WTC11 (cell line): ENCODE measurements around the gene PPP1CA. TPM values are rescaled to one million over a fixed set of nuclear protein-coding genes. Genes with fewer than 3 reads are reported as not detected.

Experiments used
- ATAC-seq: fragments of 200-7000 bp; cut with Tn5 transposase; 2 replicates; pipeline ENCODE4 v1.10.0; 2021; ENCODE audit warnings: mild to moderate bottlenecking, moderate library complexity
- CTCF ChIA-PET: fragments of 300-600 bp; sonication (Branson Sonifier 250); formaldehyde crosslinking; loops from one replicate; lab custom pipeline; 2021; ENCODE audit warnings: antibody characterized with exemption; lab: Charles Lee
- POLR2A ChIA-PET: fragments of 350-600 bp; sonication (Branson Sonifier 250); formaldehyde crosslinking; loops from one replicate; lab custom pipeline; 2021; ENCODE audit warnings: antibody characterized with exemption; lab: Charles Lee
- DNase-seq: peaks from one replicate; pipeline ENCODE4 v3.0.0; 2021; ENCODE audit warnings: low spot score
- H3K27ac Mint-ChIP-seq: 2 replicates; pipeline ENCODE4 v1.8.0; 2021; ENCODE audit warnings: mixed read lengths
- H3K27me3 Mint-ChIP-seq: 2 replicates; pipeline ENCODE4 v1.8.0; 2021; ENCODE audit warnings: low read depth, mild to moderate bottlenecking, moderate library complexity, mixed read lengths
- H3K36me3 Mint-ChIP-seq: 2 replicates; pipeline ENCODE4 v1.8.0; 2021; ENCODE audit warnings: mixed read lengths
- H3K4me1 Mint-ChIP-seq: 2 replicates; pipeline ENCODE4 v1.8.0; 2022; ENCODE audit warnings: mixed read lengths
- H3K4me3 Mint-ChIP-seq: 2 replicates; pipeline ENCODE4 v1.8.0; 2021; ENCODE audit warnings: mild to moderate bottlenecking, moderate library complexity, mixed read lengths
- H3K9me3 Mint-ChIP-seq: 2 replicates; pipeline ENCODE4 v1.8.0; 2021; ENCODE audit warnings: mixed read lengths
- AR ChIP-seq: fragments of 250-450 bp; sonication (Bioruptor Pico); IDR thresholded peaks from 2 replicates; pipeline ENCODE4 v1.9.0; 2021; ENCODE audit warnings: mild to moderate bottlenecking
- FOXP1 ChIP-seq: sonication (generic); formaldehyde crosslinking; IDR thresholded peaks from 2 replicates; pipeline ENCODE4 v1.8.0; 2022; ENCODE audit warnings: missing genetic modification reagents, mild to moderate bottlenecking, moderate library complexity, borderline replicate concordance
- GABPB1 ChIP-seq: sonication (generic); formaldehyde crosslinking; IDR thresholded peaks from 2 replicates; pipeline ENCODE4 v1.8.1; 2023; ENCODE audit warnings: mild to moderate bottlenecking, missing genetic modification reagents
- GTF2I ChIP-seq: fragments of 250-450 bp; sonication (Bioruptor Pico); conservative IDR thresholded peaks from 2 replicates; pipeline ENCODE4 v1.4.0; 2021; ENCODE audit warnings: mild to moderate bottlenecking
- JUN ChIP-seq: sonication (generic); formaldehyde crosslinking; IDR thresholded peaks from 2 replicates; pipeline ENCODE4 v1.8.0; 2023; ENCODE audit warnings: mild to moderate bottlenecking, missing genetic modification reagents
- NR1H2 ChIP-seq: sonication (generic); formaldehyde crosslinking; IDR thresholded peaks from 2 replicates; pipeline ENCODE4 v1.9.0; 2021; ENCODE audit warnings: mild to moderate bottlenecking, moderate library complexity, missing genetic modification reagents
- PRDM15 ChIP-seq: sonication (generic); formaldehyde crosslinking; IDR thresholded peaks from 2 replicates; pipeline ENCODE4 v1.8.0; 2022; ENCODE audit warnings: missing genetic modification reagents
- SMAD3 ChIP-seq: sonication (generic); formaldehyde crosslinking; IDR thresholded peaks from 2 replicates; pipeline ENCODE4 v1.8.0; 2022; ENCODE audit warnings: missing genetic modification reagents, mild to moderate bottlenecking, borderline replicate concordance
- SP1 ChIP-seq: sonication (generic); formaldehyde crosslinking; conservative IDR thresholded peaks from 2 replicates; pipeline ENCODE4 v1.8.1; 2022; ENCODE audit warnings: missing genetic modification reagents
- ZNF416 ChIP-seq: fragments of 250-450 bp; sonication (Bioruptor Pico); IDR thresholded peaks from 2 replicates; pipeline ENCODE4 v1.9.0; 2021; ENCODE audit warnings: mild to moderate bottlenecking, inconsistent platforms
- ZNF532 ChIP-seq: fragments of 250-450 bp; sonication (Bioruptor Pico); IDR thresholded peaks from 2 replicates; pipeline ENCODE4 v1.9.0; 2021; ENCODE audit warnings: mild to moderate bottlenecking, borderline replicate concordance
- ZNF671 ChIP-seq: fragments of 250-450 bp; sonication (Bioruptor Pico); IDR thresholded peaks from 2 replicates; pipeline ENCODE4 v1.8.0; 2021; ENCODE audit warnings: mild to moderate bottlenecking
- total RNA-seq: library from RNA; stranded (reverse); gene quantifications from 3 replicates; pipeline ENCODE4 v1.2.3, GENCODE V29; 2021
- TF ChIP-seq, protein P1 (sequence below): fragments of 200-600 bp; IDR thresholded peaks from 2 replicates; pipeline ENCODE4 v1.8.0; 2022; ENCODE audit warnings: antibody characterized with exemption
- TF ChIP-seq, protein P2 (sequence below): sonication (generic); formaldehyde crosslinking; IDR thresholded peaks from 2 replicates; pipeline ENCODE4 v1.8.0; 2022; ENCODE audit warnings: mild to moderate bottlenecking, missing genetic modification reagents

The PPP1CA gene
- total RNA-seq, 1 experiment from 2014 or later = 220 TPM

DNA sequence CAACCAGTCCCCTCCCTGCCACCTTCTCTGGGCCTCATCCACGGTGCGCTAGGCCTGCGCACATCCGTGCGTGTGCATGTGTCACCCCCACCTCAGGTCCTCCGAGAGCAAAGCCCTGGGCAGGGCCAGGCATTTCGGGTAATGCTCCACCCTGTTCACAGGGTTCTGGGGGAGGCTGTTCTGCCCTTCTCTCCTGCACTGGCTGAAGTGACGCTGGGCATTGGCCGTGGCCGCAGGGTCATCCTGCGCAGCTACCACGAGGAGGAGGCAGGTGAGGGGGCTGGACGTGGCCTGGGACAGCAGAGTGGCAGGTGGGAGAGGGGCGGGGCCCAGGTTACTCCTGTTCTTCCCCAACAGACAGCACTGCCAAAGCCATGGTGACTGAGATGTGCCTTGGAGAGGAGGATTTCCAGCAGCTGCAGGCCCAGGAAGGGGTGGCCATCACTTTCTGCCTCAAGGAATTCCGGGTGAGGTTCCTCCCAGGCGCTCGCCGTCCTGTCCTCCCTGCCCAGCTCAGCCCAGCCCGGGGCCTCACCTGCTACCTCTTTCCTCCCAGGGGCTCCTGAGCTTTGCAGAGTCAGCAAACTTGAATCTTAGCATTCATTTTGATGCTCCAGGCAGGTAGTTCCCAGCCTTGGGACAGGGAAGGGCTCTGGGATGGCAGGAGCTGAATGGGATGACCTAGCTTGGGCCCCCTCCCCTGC is 6.0 kb downstream of the PPP1CA start:
- DNase-seq (no peak), ATAC-seq (no peak)
- ChIA-PET CTCF (interaction anchor here (0.7 to 2.0 kb wide), 11 partner anchors 14 to 134 kb away, joined by 3 to 15 read pairs (median 5); partner anchors contain the start of genes POLD4 and TMEM134), POLR2A (interaction anchor here (0.5 to 1.9 kb wide), 7 partner anchors 9 to 41 kb away, joined by 3 to 7 read pairs (median 4); partner anchors contain the start of genes PTPRCAP and RPS6KB2)
- H3K4me3 Mint-ChIP-seq = no peak overlapping the region
- H3K27ac Mint-ChIP-seq = peak overlapping the region; percentile 86
- peaks cover 45% of the 10 kb centered on the region for H3K4me1 Mint-ChIP-seq
- no peaks in the 10 kb centered on the region for H3K27me3 Mint-ChIP-seq
- no peaks in the 10 kb centered on the region for H3K9me3 Mint-ChIP-seq
- H3K36me3 Mint-ChIP-seq = peaks cover 24% of the 10 kb centered on the region
- TF ChIP-seq GTF2I (CRISPR knock-in tag) (no peak), GABPB1 (CRISPR knock-in tag) (no peak), AR (CRISPR knock-in tag) (no peak), SMAD3 (no peak), ZNF416 (CRISPR knock-in tag) (no peak), JUN (CRISPR knock-in tag) (no peak), ZNF671 (CRISPR knock-in tag) (no peak)
- TF ChIP-seq, protein P1, sequence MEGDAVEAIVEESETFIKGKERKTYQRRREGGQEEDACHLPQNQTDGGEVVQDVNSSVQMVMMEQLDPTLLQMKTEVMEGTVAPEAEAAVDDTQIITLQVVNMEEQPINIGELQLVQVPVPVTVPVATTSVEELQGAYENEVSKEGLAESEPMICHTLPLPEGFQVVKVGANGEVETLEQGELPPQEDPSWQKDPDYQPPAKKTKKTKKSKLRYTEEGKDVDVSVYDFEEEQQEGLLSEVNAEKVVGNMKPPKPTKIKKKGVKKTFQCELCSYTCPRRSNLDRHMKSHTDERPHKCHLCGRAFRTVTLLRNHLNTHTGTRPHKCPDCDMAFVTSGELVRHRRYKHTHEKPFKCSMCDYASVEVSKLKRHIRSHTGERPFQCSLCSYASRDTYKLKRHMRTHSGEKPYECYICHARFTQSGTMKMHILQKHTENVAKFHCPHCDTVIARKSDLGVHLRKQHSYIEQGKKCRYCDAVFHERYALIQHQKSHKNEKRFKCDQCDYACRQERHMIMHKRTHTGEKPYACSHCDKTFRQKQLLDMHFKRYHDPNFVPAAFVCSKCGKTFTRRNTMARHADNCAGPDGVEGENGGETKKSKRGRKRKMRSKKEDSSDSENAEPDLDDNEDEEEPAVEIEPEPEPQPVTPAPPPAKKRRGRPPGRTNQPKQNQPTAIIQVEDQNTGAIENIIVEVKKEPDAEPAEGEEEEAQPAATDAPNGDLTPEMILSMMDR = no peak

DNA sequence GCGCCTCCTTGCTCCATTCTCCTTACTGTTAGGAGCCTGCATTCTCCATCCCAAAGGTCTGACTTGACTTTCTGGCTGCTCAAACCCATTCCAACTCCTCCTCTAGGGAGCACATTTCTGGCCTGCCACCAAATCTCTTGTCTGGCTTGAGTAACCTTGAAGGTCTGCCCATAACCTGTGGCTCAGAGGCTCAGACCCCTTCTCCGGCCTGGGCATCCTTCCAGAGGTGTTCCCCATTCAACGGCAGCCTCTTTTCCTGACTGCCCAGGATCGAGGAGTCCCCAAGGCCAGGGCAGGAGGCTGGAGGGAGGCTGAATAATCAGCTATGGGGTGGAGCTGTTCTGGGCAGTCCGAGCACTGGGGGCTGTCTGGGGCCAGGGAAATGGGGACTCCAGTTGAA is 7.7 kb downstream of the PPP1CA start:
- no peaks in the 10 kb centered on the region for H3K9me3 Mint-ChIP-seq
- peaks cover 44% of the 10 kb centered on the region for H3K4me1 Mint-ChIP-seq
- H3K27me3 Mint-ChIP-seq = no peaks in the 10 kb centered on the region
- H3K27ac Mint-ChIP-seq = no peak overlapping the region
- peaks cover 24% of the 10 kb centered on the region for H3K36me3 Mint-ChIP-seq
- ATAC-seq (no peak), DNase-seq (no peak)
- ChIA-PET POLR2A (no interaction called here), CTCF (interaction anchor here (0.6 to 1.4 kb wide), 3 partner anchors 8 to 43 kb away, joined by 3 read pairs; partner anchors contain the start of gene PPP1CA)
- TF ChIP-seq, protein P2, sequence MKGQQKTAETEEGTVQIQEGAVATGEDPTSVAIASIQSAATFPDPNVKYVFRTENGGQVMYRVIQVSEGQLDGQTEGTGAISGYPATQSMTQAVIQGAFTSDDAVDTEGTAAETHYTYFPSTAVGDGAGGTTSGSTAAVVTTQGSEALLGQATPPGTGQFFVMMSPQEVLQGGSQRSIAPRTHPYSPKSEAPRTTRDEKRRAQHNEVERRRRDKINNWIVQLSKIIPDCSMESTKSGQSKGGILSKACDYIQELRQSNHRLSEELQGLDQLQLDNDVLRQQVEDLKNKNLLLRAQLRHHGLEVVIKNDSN (CRISPR knock-in tag) = no peak
- TF ChIP-seq ZNF532 = no peak
- no peak for TF ChIP-seq FOXP1 (CRISPR knock-in tag)
- TF ChIP-seq NR1H2 (CRISPR knock-in tag) = no peak
- no peak for TF ChIP-seq SP1 (CRISPR knock-in tag)
- no peak for TF ChIP-seq PRDM15 (CRISPR knock-in tag)
- H3K4me3 Mint-ChIP-seq = peak overlapping the region; percentile 47
